GM19240 (cell line): Measurements from ENCODE around the gene DCAF11.

Experiments used
- DNase-seq: peaks from one replicate; pipeline ENCODE4 v3.0.0; 2011; ENCODE audit warnings: low spot score; ENCODE audit not compliant: insufficient read length

DCAF11 gene

DNA sequence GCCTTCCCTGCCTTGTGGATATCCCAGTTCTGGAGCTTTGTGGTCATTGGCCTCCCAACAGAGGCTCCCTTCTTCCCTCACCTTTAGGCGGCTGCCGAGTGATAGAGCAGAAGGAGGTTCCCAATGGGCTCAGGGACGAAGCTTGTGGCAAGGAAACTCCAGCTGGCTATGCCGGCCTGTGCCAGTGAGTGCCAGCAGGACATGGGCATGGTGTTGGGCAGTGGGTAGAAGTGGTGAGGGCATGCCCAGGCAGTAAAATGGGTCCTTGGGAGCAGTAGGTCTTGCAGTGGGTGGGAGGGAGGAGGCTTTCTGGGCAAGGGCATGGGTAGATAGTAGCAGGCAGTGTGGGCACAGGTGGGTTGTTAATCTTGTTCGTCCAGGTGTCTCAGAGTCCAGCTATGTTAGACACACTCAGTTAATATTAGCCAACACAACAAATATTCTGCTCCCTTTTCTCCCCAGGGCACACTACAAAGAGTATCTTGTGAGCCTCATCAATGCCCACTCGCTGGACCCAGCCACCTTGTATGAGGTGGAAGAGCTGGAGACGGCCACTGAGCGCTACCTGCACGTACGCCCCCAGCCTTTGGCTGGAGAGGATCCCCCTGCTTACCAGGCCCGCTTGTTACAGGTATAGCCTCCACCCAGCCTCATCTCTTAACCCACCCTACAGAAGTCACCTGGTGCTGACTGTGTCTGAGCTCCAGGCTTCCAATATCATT lies 45.4 kb downstream of the DCAF11 start:
- no peak for DNase-seq

- DNase-seq: no peak
Observed at GRCh38 chr14:24160499-24160849, 45.9 kb downstream of the DCAF11 start.

DNA sequence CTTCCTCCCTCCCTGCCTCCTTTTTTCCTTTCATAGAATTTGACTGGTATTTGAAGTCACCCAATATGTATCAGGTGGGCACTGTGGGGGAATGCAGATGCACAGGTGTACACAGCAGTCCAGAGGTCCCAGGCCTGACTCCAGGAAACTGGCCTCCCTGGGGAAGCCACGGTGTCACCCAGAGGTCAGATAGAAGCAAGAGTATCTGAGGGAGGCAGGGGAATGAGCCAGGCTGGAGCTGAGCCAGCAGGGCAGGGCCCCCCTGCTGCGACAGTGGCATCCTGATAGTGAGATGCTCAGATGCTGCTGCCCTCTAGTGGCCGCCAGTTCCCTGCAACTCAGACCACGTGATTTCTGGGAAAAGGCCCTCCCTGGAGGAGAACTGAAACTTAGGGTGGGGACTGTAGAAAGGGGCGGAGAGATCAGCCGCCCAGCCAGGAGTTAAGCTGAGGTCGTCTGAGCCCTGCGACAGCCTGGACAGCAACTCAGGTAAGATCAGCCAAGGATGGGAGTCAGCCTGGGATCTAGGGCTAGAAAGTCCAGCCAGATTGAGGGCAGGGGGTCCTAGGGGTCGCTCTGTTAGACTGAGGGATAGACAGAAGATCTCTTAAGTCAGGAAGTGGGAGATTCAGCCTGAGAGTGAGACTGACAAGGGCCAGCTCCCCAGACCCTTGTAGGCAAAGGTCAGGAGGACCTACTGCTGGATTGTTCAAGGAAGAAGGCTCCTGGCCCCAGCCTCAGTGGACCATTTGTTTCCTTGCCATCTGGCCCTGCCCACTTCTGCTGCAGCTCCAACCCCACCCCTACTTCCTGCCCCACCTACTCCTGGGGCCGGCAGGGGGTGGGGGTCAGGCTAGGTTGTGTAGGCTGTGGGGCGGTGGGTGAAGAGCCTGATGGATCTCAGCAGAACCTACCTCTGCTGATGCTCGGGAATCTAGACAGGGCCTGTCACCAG lies 46.5 kb downstream of the DCAF11 start, which contains the start of gene IRF9:
Gene IRF9 (plus strand): TSS at position 416 of the 955 bp plus-strand sequence. CDS start 880 bp downstream, outside the sequence.
- DNase-seq: peak; percentile 94

GRCh38 chr14:24162093-24162492 lies 47.5 kb downstream of the DCAF11 start:
- no peak for DNase-seq

GRCh38 chr14:24164518-24164991 lies 50.0 kb downstream of the DCAF11 start:
- no peak for DNase-seq

DNA sequence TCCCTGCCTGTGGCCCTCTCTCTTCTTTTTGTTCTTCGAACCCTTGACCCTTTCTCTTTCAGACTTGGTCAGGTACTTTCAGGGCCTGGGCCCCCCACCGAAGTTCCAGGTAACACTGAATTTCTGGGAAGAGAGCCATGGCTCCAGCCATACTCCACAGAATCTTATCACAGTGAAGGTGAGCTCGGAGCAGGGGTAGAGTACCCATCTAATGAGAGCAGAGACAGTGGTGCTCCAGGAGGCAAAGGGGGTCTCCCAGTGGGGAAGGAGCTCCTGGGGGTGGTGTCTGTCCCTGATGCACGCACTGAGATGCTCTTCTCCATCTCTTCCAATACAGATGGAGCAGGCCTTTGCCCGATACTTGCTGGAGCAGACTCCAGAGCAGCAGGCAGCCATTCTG lies 51.2 kb downstream of the DCAF11 start:
- DNase-seq: no peak

DNA sequence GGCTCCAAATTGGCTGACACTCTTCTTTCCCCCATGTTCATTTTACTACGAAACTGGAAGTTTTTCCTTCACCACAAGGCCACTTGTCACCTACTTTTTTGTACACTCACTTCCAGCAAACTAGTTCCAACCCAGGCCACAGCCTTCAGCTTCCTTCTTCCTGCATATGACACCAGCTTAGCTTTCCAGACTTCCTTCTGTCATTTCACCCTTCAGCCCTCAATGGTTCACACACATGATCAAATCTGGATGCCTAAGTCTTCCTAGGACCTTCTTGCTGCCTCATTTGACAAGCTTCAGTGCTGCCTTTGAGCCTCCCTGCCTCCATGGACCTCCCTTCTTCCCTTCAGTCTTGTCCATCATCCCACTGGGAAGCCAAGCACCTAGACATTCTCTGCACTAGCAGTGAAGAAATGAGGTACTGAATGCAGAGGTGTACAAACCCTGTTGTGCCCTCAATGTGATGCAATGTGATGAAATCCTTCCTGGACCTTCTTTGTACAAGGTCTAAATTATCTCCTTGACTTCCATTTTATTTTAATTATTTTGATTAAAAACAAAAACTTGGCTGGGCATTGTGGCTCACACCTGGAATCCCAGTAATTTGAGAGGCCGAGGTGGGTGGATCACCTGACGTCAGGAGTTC lies 53.0 kb downstream of the DCAF11 start:
- DNase-seq: no peak

DNA sequence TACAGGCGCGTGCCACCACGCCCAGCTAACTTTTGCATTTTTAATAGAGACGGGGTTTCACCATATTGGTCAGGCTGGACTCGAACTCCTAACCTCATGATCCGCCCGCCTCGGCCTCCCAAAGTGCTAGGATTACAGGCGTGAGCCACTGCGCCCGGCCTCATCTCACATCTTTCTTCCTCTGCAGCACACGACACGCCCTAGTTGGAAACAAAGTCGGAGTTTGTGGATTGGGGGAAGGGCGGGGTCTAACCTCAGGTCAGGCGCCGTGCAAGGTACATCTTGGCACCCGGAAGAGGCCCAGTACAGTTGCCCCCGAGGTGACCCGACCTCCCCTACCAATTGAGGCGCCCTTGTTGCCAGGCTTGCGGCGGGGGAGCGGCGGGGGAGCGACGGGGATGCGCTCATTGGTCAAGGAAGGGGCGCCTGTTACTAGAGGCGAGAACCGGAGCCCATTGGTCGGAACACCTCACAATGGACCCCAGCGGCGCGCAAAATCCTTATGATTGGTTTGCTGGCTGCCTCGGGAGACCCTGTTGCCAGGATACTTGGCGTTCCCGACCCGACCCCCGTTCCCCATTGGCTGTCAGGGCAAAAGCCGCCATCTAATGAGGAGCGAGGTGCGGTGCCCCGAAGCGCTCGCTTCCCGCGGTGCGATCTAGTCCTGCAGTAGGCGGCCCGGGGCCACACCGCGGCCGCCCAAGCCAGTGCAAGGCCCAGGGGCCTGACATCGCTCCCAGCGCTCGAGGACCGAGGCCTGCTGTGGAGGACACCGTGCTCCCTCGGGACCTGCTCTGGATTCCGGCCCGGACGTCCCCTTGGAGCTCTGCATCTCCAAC lies 57.1 kb downstream of the DCAF11 start, which contains the start of gene REC8:
Gene REC8 (plus strand): TSS at position 659 of the 839 bp plus-strand sequence. CDS start 473 bp downstream, outside the sequence.
- peak; percentile 95 for DNase-seq

GRCh38 chr14:24172261-24172860 lies 57.8 kb downstream of the DCAF11 start:
- DNase-seq: no peak

- no peak for DNase-seq
Observed at GRCh38 chr14:24172871-24173281, 58.3 kb downstream of the DCAF11 start.
